H1 (cell line): ENCODE data around the gene MEA1. TPM values are rescaled to one million over a fixed set of nuclear protein-coding genes. Genes with fewer than 3 reads are reported as not detected.

ENCODE experiments used
- CTCF ChIA-PET: fragments of 300-600 bp; sonication (Branson Sonifier 250); formaldehyde crosslinking; loops from one replicate; lab custom pipeline; 2021; ENCODE audit not compliant: partially characterized antibody; lab: Charles Lee
- POLR2A ChIA-PET: fragments of 300-600 bp; sonication (Branson Sonifier 250); formaldehyde crosslinking; loops from one replicate; lab custom pipeline; 2021; ENCODE audit warnings: inconsistent platforms; ENCODE audit not compliant: partially characterized antibody; lab: Charles Lee
- DNase-seq, 2 experiments: peaks; one replicate each; pipeline versions ENCODE4 v3.0.0 to v3.0.0-alpha.2; 2010 to 2022; ENCODE audit warnings: low spot score in 2 of 2, low read depth in 1 of 2, mixed read lengths in 1 of 2
- FAIRE-seq: peaks from 2 replicates; lab custom pipeline; 2011; peaks lifted over from hg19 to GRCh38; lab: Jason Lieb, UNC
- H2AFZ ChIP-seq: 2 replicates; pipeline ENCODE4 v1.8.1; 2012; ENCODE audit warnings: low read length, inconsistent platforms
- H2AK5ac ChIP-seq: 2 replicates; pipeline ENCODE4 v1.6.1; 2013; ENCODE audit warnings: low read depth, low read length
- H2BK120ac ChIP-seq: replicated peaks from 2 replicates; pipeline ENCODE3; 2013; ENCODE audit warnings: low read depth, low read length, inconsistent platforms
- H2BK12ac ChIP-seq: 2 replicates; pipeline ENCODE4 v1.6.1; 2013; ENCODE audit warnings: low read depth, low read length
- H2BK15ac ChIP-seq: 2 replicates; pipeline ENCODE4 v1.6.1; 2013; ENCODE audit warnings: low read length
- H2BK20ac ChIP-seq: 2 replicates; pipeline ENCODE4 v1.6.1; 2013; ENCODE audit warnings: low read length
- H2BK5ac ChIP-seq: 2 replicates; pipeline ENCODE4 v1.6.1; 2013; ENCODE audit warnings: low read depth, low read length
- H3K14ac ChIP-seq: 2 replicates; pipeline ENCODE4 v1.6.1; 2013; ENCODE audit warnings: inconsistent platforms; ENCODE audit not compliant: insufficient read length
- H3K18ac ChIP-seq: 2 replicates; pipeline ENCODE4 v1.6.1; 2013; ENCODE audit warnings: low read length; ENCODE audit errors: extremely low read depth
- H3K23ac ChIP-seq: 2 replicates; pipeline ENCODE4 v1.6.1; 2013; ENCODE audit warnings: inconsistent platforms; ENCODE audit not compliant: insufficient read length
- H3K23me2 ChIP-seq: 2 replicates; pipeline ENCODE4 v1.6.1; 2013; ENCODE audit warnings: low read depth, low read length
- H3K27ac ChIP-seq: 2 replicates; pipeline ENCODE4 v1.6.1; 2011; ENCODE audit warnings: low read depth, low read length, inconsistent platforms
- H3K27me3 ChIP-seq, 4 experiments: replicated peaks in 1 of 4; 1 replicate in 1 of 4; 2 replicates in 3 of 4; pipeline versions ENCODE4 v1.6.1 to v1.8.1; 2011 to 2013; ENCODE audit warnings: low read length in 3 of 4, mild to moderate bottlenecking in 3 of 4, inconsistent platforms in 2 of 4, mixed read lengths in 2 of 4, moderate library complexity in 1 of 4; ENCODE audit not compliant: control insufficient read depth in 3 of 4, insufficient read depth in 3 of 4; ENCODE audit errors: extremely low read depth in 1 of 4
- H3K36me3 ChIP-seq, 4 experiments: 2 replicates each; pipeline versions ENCODE4 v1.6.1 to v1.8.1; 2011 to 2013; ENCODE audit warnings: mild to moderate bottlenecking in 4 of 4, low read length in 3 of 4, moderate library complexity in 2 of 4, control low read depth in 1 of 4, inconsistent platforms in 1 of 4; ENCODE audit not compliant: insufficient read depth in 4 of 4, control insufficient read depth in 2 of 4
- H3K4ac ChIP-seq: replicated peaks from 2 replicates; pipeline ENCODE3; 2013; ENCODE audit warnings: low read length, low read depth, mixed read lengths, inconsistent platforms; ENCODE audit not compliant: insufficient read length
- H3K4me1 ChIP-seq, 4 experiments: replicated peaks in 1 of 4; 1 replicate in 1 of 4; 2 replicates in 3 of 4; pipeline versions ENCODE4 v1.6.1 to v1.8.1; 2011 to 2013; ENCODE audit warnings: low read length in 3 of 4, inconsistent platforms in 2 of 4, mixed read lengths in 1 of 4; ENCODE audit not compliant: insufficient read depth in 4 of 4, control insufficient read depth in 3 of 4
- H3K4me2 ChIP-seq, 2 experiments: 2 replicates each; pipeline versions ENCODE4 v1.6.1 to v1.8.1; 2011 to 2013; ENCODE audit warnings: low read depth in 2 of 2, low read length in 2 of 2, control low read depth in 1 of 2, inconsistent platforms in 1 of 2, mild to moderate bottlenecking in 1 of 2; ENCODE audit not compliant: insufficient read depth in 1 of 2
- H3K4me3 ChIP-seq, 4 experiments: fragments of 200-600, 300-600 bp in 1 of 4; sonication (generic), shearing (Covaris generic), sonication (Bioruptor Twin) in 1 of 4; 2 replicates each; pipeline versions ENCODE4 v1.5.1 to v1.8.1; 2011 to 2016; ENCODE audit warnings: low read length in 4 of 4, low read depth in 3 of 4, control low read depth in 2 of 4, inconsistent platforms in 2 of 4, mild to moderate bottlenecking in 2 of 4, mixed read lengths in 1 of 4, moderate library complexity in 1 of 4; ENCODE audit not compliant: insufficient read depth in 2 of 4; ENCODE audit errors: extremely low read depth in 1 of 4
- H3K56ac ChIP-seq: replicated peaks from 2 replicates; pipeline ENCODE3; 2013; ENCODE audit warnings: low read depth, mild to moderate bottlenecking, mixed read lengths, low read length, inconsistent platforms; ENCODE audit not compliant: insufficient read length
- H3K79me1 ChIP-seq: 2 replicates; pipeline ENCODE4 v1.6.1; 2013; ENCODE audit warnings: low read depth, low read length, control low read depth
- H3K79me2 ChIP-seq, 2 experiments: 2 replicates each; pipeline versions ENCODE4 v1.6.1 to v1.8.1; 2012 to 2013; ENCODE audit warnings: low read length in 2 of 2, mild to moderate bottlenecking in 2 of 2, inconsistent platforms in 1 of 2; ENCODE audit not compliant: insufficient read depth in 2 of 2, control insufficient read depth in 1 of 2
- H3K9ac ChIP-seq, 4 experiments: replicated peaks in 1 of 4; 1 replicate in 1 of 4; 2 replicates in 3 of 4; pipeline versions ENCODE4 v1.6.1 to v1.8.1; 2011 to 2013; ENCODE audit warnings: low read depth in 3 of 4, low read length in 3 of 4, control low read depth in 2 of 4, mild to moderate bottlenecking in 2 of 4, moderate library complexity in 2 of 4, inconsistent platforms in 1 of 4; ENCODE audit errors: extremely low read depth in 1 of 4
- H3K9me3 ChIP-seq, 2 experiments: 2 replicates each; pipeline versions ENCODE4 v1.6.1 to v1.8.1; 2012 to 2013; ENCODE audit warnings: mild to moderate bottlenecking in 2 of 2, moderate library complexity in 2 of 2, control low read depth in 1 of 2, inconsistent platforms in 1 of 2, low read depth in 1 of 2, low read length in 1 of 2, mixed read lengths in 1 of 2; ENCODE audit not compliant: insufficient read depth in 2 of 2
- H4K20me1 ChIP-seq, 2 experiments: replicated peaks in 1 of 2; 2 replicates each; pipeline versions ENCODE3 to v1.8.1; 2011 to 2013; ENCODE audit warnings: inconsistent platforms in 2 of 2, low read length in 2 of 2, mild to moderate bottlenecking in 1 of 2; ENCODE audit not compliant: insufficient read depth in 2 of 2, control insufficient read depth in 1 of 2
- H4K5ac ChIP-seq: 2 replicates; pipeline ENCODE4 v1.6.1; 2013; ENCODE audit warnings: low read length, low read depth, mixed read lengths, inconsistent platforms; ENCODE audit not compliant: insufficient read length
- H4K8ac ChIP-seq: 2 replicates; pipeline ENCODE4 v1.8.0; 2013; ENCODE audit warnings: mild to moderate bottlenecking, moderate library complexity, low read length, inconsistent platforms; ENCODE audit not compliant: insufficient read depth; ENCODE audit errors: extremely low read depth
- H4K91ac ChIP-seq: replicated peaks from 2 replicates; pipeline ENCODE3; 2013; ENCODE audit warnings: low read length, mixed read lengths, inconsistent platforms; ENCODE audit not compliant: insufficient read length
- CBX8 ChIP-seq: fragments of 300-800, 300-1000 bp; sonication (generic); IDR thresholded peaks from 2 replicates; pipeline ENCODE4 v1.7.1; 2016; ENCODE audit warnings: low read depth, low read length, borderline replicate concordance
- CEBPB ChIP-seq: IDR thresholded peaks from 2 replicates; pipeline ENCODE4 v1.6.1; 2012; ENCODE audit warnings: low read depth, low read length
- E2F6 ChIP-seq: IDR thresholded peaks from 2 replicates; pipeline ENCODE4 v1.6.1; 2012; ENCODE audit warnings: inconsistent platforms
- EGR1 ChIP-seq: IDR thresholded peaks from 2 replicates; pipeline ENCODE4 v1.6.1; 2011; ENCODE audit warnings: low read depth, low read length, borderline replicate concordance
- FOSL1 ChIP-seq: IDR thresholded peaks from 2 replicates; pipeline ENCODE4 v1.6.1; 2011; ENCODE audit warnings: mild to moderate bottlenecking, low read depth, low read length, moderate library complexity; ENCODE audit not compliant: insufficient read depth
- GTF2F1 ChIP-seq: IDR thresholded peaks from 2 replicates; pipeline ENCODE4 v1.6.1; 2012; ENCODE audit warnings: low read depth, low read length, improper control_type of control experiment, borderline replicate concordance
- JUN ChIP-seq: IDR thresholded peaks from 2 replicates; pipeline ENCODE4 v1.6.1; 2011; ENCODE audit warnings: low read depth, mild to moderate bottlenecking, improper control_type of control experiment, low read length
- MAFK ChIP-seq: IDR thresholded peaks from 2 replicates; pipeline ENCODE4 v1.6.1; 2012; ENCODE audit warnings: low read depth, mild to moderate bottlenecking, improper control_type of control experiment, low read length
- MAX ChIP-seq: IDR thresholded peaks from 2 replicates; pipeline ENCODE4 v1.6.1; 2012; ENCODE audit warnings: inconsistent platforms
- NRF1 ChIP-seq: IDR thresholded peaks from 2 replicates; pipeline ENCODE4 v1.6.1; 2011; ENCODE audit warnings: mild to moderate bottlenecking, low read depth, low read length, improper control_type of control experiment
- POLR2AphosphoS5 ChIP-seq: IDR thresholded peaks from 2 replicates; pipeline ENCODE4 v1.6.1; 2011; ENCODE audit warnings: low read depth, low read length
- POU5F1 ChIP-seq: IDR thresholded peaks from 2 replicates; pipeline ENCODE4 v1.6.1; 2011; ENCODE audit warnings: low read depth, mild to moderate bottlenecking, low read length, moderate library complexity
- SIX5 ChIP-seq: IDR thresholded peaks from 2 replicates; pipeline ENCODE4 v1.6.1; 2011; ENCODE audit warnings: mild to moderate bottlenecking, low read depth, low read length
- TEAD4 ChIP-seq: IDR thresholded peaks from 2 replicates; pipeline ENCODE4 v1.6.1; 2012; ENCODE audit warnings: low read depth, low read length, inconsistent platforms, mixed read lengths
- WGBS, 2 experiments: shearing (Covaris generic) in 1 of 2; methylation state at CpG; one replicate each; pipeline versions ENCODE4 v1.1.6 to v1.1.7; 2013 to 2015; ENCODE audit warnings: low lambda C conversion rate in 2 of 2, mixed read lengths in 2 of 2, inconsistent platforms in 1 of 2, low coverage in 1 of 2, missing lambda C conversion rate in 1 of 2; ENCODE audit not compliant: insufficient replicate concordance in 2 of 2, insufficient coverage in 1 of 2, insufficient read length in 1 of 2; ENCODE audit errors: extremely low coverage in 1 of 2, missing lambda C conversion rate in 1 of 2; 5-methylcytosine and 5-hydroxymethylcytosine counted together
- polyA plus RNA-seq, 7 experiments: library from polyadenylated mRNA; depleted of rRNA in 3 of 7; stranded (reverse) in 5 of 7; unstranded in 2 of 7; fragments of >200 nt in 5 of 7; fragments of 200-250 nt in 2 of 7; gene quantifications; 1 replicate in 5 of 7; 2 replicates in 1 of 7; 4 replicates in 1 of 7; pipeline versions ENCODE4 v1.2.1 to v1.2.3, GENCODE V29; 2011 to 2013; ENCODE audit warnings: missing spikeins in 2 of 7, mixed read lengths in 2 of 7
- total RNA-seq: library from RNA; stranded (reverse); fragmentation: NEBNext Ultra II Directional; extraction: Animal tissue kit (Norgen Biotek cat#: 25700); gene quantifications from 2 replicates; pipeline ENCODE4 v1.2.1, GENCODE V29; 2021

The MEA1 gene
- total and polyA plus RNA-seq, 2 of the 8 experiments (the other 6 are each of a cell fraction or from before 2014, with no cell fraction given) = 94.2 to 96.4 TPM

- POLR2A ChIA-PET = interaction anchor here (0.8 to 27.9 kb wide), 8 partner anchors 11 to 122 kb away, joined by 3 to 584 read pairs (median 4); partner anchors contain the start of genes CNPY3, CUL7, GNMT and KLC4
Observed at GRCh38 chr6:43016943-43017334, 3.2 kb upstream of the MEA1 start.

More at GRCh38 chr6:43016943-43017334, 3.2 kb upstream of the MEA1 start:
- peaks cover 8% of the 10 kb centered on the region for H3K79me1 ChIP-seq
- no peak overlapping the region for H3K4me2 ChIP-seq
- no peak overlapping the region for H2AK5ac ChIP-seq
- H4K8ac ChIP-seq = peak overlapping the region; percentile 72
- FAIRE-seq (no peak), DNase-seq (no peak)
- H4K5ac ChIP-seq = no peak overlapping the region
- H4K20me1 ChIP-seq = peaks cover 0 to 2% of the 10 kb centered on the region in 2 experiments
- no peak for TF ChIP-seq POLR2AphosphoS5
- no peak for TF ChIP-seq EGR1
- TF ChIP-seq TEAD4 = no peak
- no peak for TF ChIP-seq NRF1
- no peak for TF ChIP-seq GTF2F1
- no peak for TF ChIP-seq CEBPB
- TF ChIP-seq MAFK = no peak
- no peak for TF ChIP-seq CBX8
- TF ChIP-seq E2F6 = no peak
- no peak for TF ChIP-seq MAX
- no peak for TF ChIP-seq JUN
- no peak for TF ChIP-seq FOSL1
- no peak for TF ChIP-seq POU5F1
- TF ChIP-seq SIX5 = no peak
- no peak overlapping the region for H3K4me3 ChIP-seq
- H3K23ac ChIP-seq = no peak overlapping the region
- H3K14ac ChIP-seq = no peak overlapping the region
- H3K4me1 ChIP-seq = peaks cover 0 to 12% (median 6%) of the 10 kb centered on the region in 4 experiments; a peak in 6 of 7 replicates
- no peak overlapping the region for H3K18ac ChIP-seq
- H3K27ac ChIP-seq = no peak overlapping the region
- H2BK12ac ChIP-seq = no peak overlapping the region
- H3K4ac ChIP-seq = no peak overlapping the region
- no peaks in the 10 kb centered on the region for H3K27me3 ChIP-seq
- H2BK15ac ChIP-seq = no peak overlapping the region
- H4K91ac ChIP-seq = no peak overlapping the region
- no peak overlapping the region; a peak in 1 of 7 replicates for H3K9ac ChIP-seq
- H3K56ac ChIP-seq = no peak overlapping the region
- H2BK5ac ChIP-seq = no peak overlapping the region
- WGBS, 2 experiments = 97% methylated on average over 12 of the region's 12 CpGs; no CpG with 5 or more reads in 1 of the 2 experiments
- no peaks in the 10 kb centered on the region for H3K9me3 ChIP-seq
- H2BK20ac ChIP-seq = no peak overlapping the region
- CTCF ChIA-PET = interaction anchor here (1.2 to 1.3 kb wide), 2 partner anchors 20 to 21 kb away, joined by 3 to 5 read pairs; no protein-coding TSS in a partner anchor
- peaks cover 3 to 47% of the 10 kb centered on the region in 2 experiments; a peak in 2 of 4 replicates for H3K79me2 ChIP-seq
- no peak overlapping the region for H2AFZ ChIP-seq
- H2BK120ac ChIP-seq = no peak overlapping the region
- H3K23me2 ChIP-seq = peaks cover 12% of the 10 kb centered on the region
- peaks cover 11 to 31% (median 20%) of the 10 kb centered on the region in 4 experiments; a peak in 6 of 8 replicates for H3K36me3 ChIP-seq
